Erythroblast (primary cell): ENCODE results near the gene AKAP13.

Experiments
- GATA1 ChIP-seq: IDR thresholded peaks from 2 replicates; pipeline ENCODE4 v1.6.1; 2011; ENCODE audit warnings: low read depth, mild to moderate bottlenecking, control low read depth, low read length, moderate library complexity
- POLR2A ChIP-seq: IDR thresholded peaks from 2 replicates; pipeline ENCODE4 v1.6.1; 2011; ENCODE audit warnings: mild to moderate bottlenecking, low read length

DNA sequence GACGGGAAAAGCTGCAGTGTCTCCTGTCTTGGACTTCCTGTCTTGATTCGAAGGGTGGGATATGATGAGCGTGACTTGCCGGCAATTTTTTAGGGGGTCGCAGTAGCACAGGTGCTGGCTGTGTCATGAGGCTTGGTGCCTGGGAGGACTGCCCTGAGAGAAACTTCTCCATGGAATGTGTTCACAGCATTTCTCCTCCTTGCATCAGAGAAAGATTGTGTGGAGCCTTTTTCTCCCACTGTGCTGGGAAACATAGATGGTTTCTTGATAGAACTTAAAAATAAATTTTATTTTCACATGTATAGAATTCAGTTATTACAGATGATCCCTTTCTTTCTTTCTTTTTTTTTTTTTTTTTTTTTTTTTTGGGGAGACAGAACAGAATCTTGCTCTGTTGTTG, 292.9 kb downstream of the AKAP13 start:
- TF ChIP-seq POLR2A (no peak), GATA1 (no peak)
